ENCODE data around the gene BRD4.
A peak's percentile ranks its signal among the peaks of the same experiment; 100 is the strongest.

The BRD4 gene

GRCh38 chr19:15332311-15332996 is at the start of gene BRD4:
TSS of gene BRD4 (minus strand) at chr19:15332539. CDS start at chr19:15273099, 59,440 bp downstream.
- DNase-seq (ENCODE audit: extremely low spot score) = peak; percentile 88
- ChIA-PET POLR2A (interaction anchor here (2.1 to 2.3 kb wide), 2 partner anchors 44 to 47 kb away, joined by 8 to 22 read pairs; partner anchors contain the start of gene AKAP8), CTCF (interaction anchor here (0.9 to 1.5 kb wide), 2 partner anchors 39 to 86 kb away, joined by 3 read pairs; partner anchors contain the start of gene AKAP8L)
- TF ChIP-seq, protein P1, sequence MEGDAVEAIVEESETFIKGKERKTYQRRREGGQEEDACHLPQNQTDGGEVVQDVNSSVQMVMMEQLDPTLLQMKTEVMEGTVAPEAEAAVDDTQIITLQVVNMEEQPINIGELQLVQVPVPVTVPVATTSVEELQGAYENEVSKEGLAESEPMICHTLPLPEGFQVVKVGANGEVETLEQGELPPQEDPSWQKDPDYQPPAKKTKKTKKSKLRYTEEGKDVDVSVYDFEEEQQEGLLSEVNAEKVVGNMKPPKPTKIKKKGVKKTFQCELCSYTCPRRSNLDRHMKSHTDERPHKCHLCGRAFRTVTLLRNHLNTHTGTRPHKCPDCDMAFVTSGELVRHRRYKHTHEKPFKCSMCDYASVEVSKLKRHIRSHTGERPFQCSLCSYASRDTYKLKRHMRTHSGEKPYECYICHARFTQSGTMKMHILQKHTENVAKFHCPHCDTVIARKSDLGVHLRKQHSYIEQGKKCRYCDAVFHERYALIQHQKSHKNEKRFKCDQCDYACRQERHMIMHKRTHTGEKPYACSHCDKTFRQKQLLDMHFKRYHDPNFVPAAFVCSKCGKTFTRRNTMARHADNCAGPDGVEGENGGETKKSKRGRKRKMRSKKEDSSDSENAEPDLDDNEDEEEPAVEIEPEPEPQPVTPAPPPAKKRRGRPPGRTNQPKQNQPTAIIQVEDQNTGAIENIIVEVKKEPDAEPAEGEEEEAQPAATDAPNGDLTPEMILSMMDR (IDR thresholded peaks at IDR 0.05; ENCODE audit: control extremely low read depth, extremely low read depth, low read depth, missing control alignments) = no peak

DNA sequence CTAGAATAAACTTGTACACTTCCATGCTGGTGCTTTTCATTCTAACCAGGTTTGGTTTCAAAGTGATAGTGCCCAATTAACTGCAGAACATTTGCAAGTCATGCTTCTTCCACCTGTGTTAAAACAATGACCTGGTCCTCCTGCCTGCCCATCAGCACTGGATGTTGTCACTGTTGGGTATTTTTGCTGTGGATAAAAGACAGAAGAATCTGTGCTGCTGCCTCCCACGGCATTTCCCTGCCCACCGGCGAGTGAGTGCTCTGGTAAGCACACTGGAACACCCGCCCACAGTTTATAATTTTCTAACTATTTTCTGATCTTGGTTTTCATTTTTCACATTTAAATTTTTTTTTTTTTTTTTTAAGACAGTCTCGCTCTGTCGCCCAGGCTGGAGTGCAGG is 49.5 kb upstream of the BRD4 start:
- DNase-seq (ENCODE audit: extremely low spot score) = no peak
- ChIA-PET CTCF (no interaction called here), POLR2A (no interaction called here)
- TF ChIP-seq, protein P1 (IDR thresholded peaks at IDR 0.05; ENCODE audit: control extremely low read depth, extremely low read depth, low read depth, missing control alignments) = no peak

GRCh38 chr19:15381429-15381828 is 49.1 kb upstream of the BRD4 start:
- TF ChIP-seq, protein P1 (IDR thresholded peaks at IDR 0.05; ENCODE audit: control extremely low read depth, extremely low read depth, low read depth, missing control alignments) = no peak
- POLR2A ChIA-PET = no interaction called here
- DNase-seq (ENCODE audit: extremely low spot score) = no peak
- CTCF ChIA-PET = no interaction called here

- TF ChIP-seq, protein P1 (IDR thresholded peaks at IDR 0.05; ENCODE audit: control extremely low read depth, extremely low read depth, low read depth, missing control alignments) = no peak
- ChIA-PET POLR2A (interaction anchor here (0.6 to 3.0 kb wide), 9 partner anchors 10 to 1204 kb away, joined by 3 to 22 read pairs (median 3); partner anchors contain the start of genes AKAP8L and BRD4), CTCF (interaction anchor here (0.6 to 3.0 kb wide), 12 partner anchors 8 to 177 kb away, joined by 3 to 15 read pairs (median 3); partner anchors contain the start of gene AKAP8L)
- DNase-seq (ENCODE audit: extremely low spot score) = peak; percentile 61
Observed at GRCh38 chr19:15379999-15380647, 47.8 kb upstream of the BRD4 start.

DNA sequence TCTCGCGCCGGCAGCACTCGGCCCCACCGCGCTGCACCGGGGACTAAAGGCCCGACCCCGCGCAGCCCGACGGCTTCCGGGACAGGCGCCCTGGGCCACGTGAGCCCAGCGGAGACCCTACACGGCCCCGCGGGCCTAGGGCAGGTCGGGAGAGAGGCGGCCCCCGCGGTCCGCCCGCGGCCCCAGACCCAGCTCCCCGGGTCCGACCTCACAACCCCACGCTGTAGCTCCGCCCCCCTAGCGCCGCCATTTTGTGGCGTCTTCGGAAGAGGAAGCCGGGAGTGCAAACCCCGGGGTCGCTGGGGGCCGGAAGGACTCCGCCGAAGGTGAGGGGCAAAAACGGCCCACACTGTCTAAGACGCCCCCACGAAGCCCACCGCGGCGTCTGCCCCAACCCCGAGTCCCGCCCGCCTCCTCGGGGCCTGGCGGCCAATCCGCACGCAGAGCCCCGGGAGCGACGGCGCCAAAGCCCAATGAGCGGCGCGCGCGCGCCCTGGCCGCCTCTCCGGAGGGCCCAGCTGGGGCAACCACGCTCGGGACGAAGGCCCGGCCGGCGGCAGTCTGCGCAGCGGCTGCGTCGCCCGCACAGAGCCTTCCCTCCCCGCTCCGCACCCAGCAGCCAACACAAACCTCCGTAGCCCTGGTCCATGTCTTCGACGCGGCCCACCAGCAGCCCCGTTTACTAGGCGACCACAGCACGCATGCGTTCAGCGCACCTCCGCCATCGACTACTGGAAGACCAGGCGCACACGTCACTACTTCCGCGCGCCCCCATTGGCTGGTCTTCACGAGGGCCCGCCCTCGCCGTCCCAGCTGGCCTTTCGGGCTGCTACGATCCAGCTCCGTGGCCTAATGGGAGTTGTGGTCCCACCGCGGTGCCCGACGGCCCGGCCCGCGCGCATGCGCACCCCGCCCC is 47.0 kb upstream of the BRD4 start, which contains the start of gene AKAP8:
TSS of gene AKAP8 (minus strand) at position 705 of the 916 bp plus-strand sequence. CDS start at position 649, 56 bp downstream.
- DNase-seq (ENCODE audit: extremely low spot score) = peak; percentile 99
- CTCF ChIA-PET = interaction anchor here (0.8 to 3.0 kb wide), 11 partner anchors 9 to 177 kb away, joined by 3 to 15 read pairs (median 3); partner anchors contain the start of gene AKAP8L
- POLR2A ChIA-PET = interaction anchor here (0.6 to 3.0 kb wide), 9 partner anchors 9 to 1205 kb away, joined by 3 to 22 read pairs (median 3); partner anchors contain the start of genes AKAP8L and BRD4
- TF ChIP-seq, protein P1 (IDR thresholded peaks at IDR 0.05; ENCODE audit: control extremely low read depth, extremely low read depth, low read depth, missing control alignments) = no peak
